Chondrocyte (in vitro differentiated cells): Measurements from ENCODE around the gene HACD2. TPM values are rescaled to one million over a fixed set of nuclear protein-coding genes. Genes with fewer than 3 reads are reported as not detected.

Experiments used
- DNase-seq: peaks from one replicate; pipeline ENCODE4 v3.0.0; 2021; ENCODE audit warnings: mixed read lengths, low spot score
- H3K27ac Mint-ChIP-seq: one replicate; pipeline ENCODE4 v1.8.0; 2021; ENCODE audit warnings: mild to moderate bottlenecking, moderate library complexity, mixed read lengths; ENCODE audit not compliant: unreplicated experiment
- H3K27me3 Mint-ChIP-seq: 2 replicates; pipeline ENCODE4 v1.8.0; 2021; ENCODE audit warnings: low read depth, mixed read lengths
- H3K36me3 Mint-ChIP-seq: 2 replicates; pipeline ENCODE4 v1.8.0; 2021; ENCODE audit warnings: low read depth, mixed read lengths
- H3K4me1 Mint-ChIP-seq: 2 replicates; pipeline ENCODE4 v1.8.0; 2021; ENCODE audit warnings: low read depth, mild to moderate bottlenecking, mixed read lengths
- H3K4me3 Mint-ChIP-seq: one replicate; pipeline ENCODE4 v1.8.0; 2021; ENCODE audit warnings: mild to moderate bottlenecking, moderate library complexity, mixed read lengths; ENCODE audit not compliant: unreplicated experiment
- H3K9me3 Mint-ChIP-seq: 2 replicates; pipeline ENCODE4 v1.8.0; 2021; ENCODE audit warnings: low read depth, mixed read lengths
- CTCF ChIP-seq: fragments of 200-600 bp; sonication (generic); IDR thresholded peaks from 2 replicates; pipeline ENCODE4 v1.5.0; 2021; ENCODE audit warnings: antibody characterized with exemption, mild to moderate bottlenecking, moderate library complexity
- total RNA-seq: library from RNA; stranded (reverse); gene quantifications from 3 replicates; pipeline ENCODE4 v1.2.1, GENCODE V29; 2021

The HACD2 gene
- total RNA-seq, 1 donor from 2014 or later, result 79.0 TPM

- H3K4me1 Mint-ChIP-seq, result peaks cover 10% of the 10 kb centered on the region
- no peak for TF ChIP-seq CTCF
- H3K4me3 Mint-ChIP-seq, result no peak overlapping the region
- no peaks in the 10 kb centered on the region for H3K9me3 Mint-ChIP-seq
- peaks cover 3% of the 10 kb centered on the region for H3K27me3 Mint-ChIP-seq
- no peak for DNase-seq
- no peak overlapping the region for H3K27ac Mint-ChIP-seq
- H3K36me3 Mint-ChIP-seq, result peaks cover 10% of the 10 kb centered on the region
Observed at GRCh38 chr3:123486460-123486859, 98.4 kb downstream of the HACD2 start.

- Mint-ChIP-seq H3K4me3 (no peak overlapping the region), H3K27me3 (peaks cover 8% of the 10 kb centered on the region), H3K4me1 (peaks cover 10% of the 10 kb centered on the region)
Observed at GRCh38 chr3:123485551-123485950, 99.3 kb downstream of the HACD2 start.

GRCh38 chr3:123483146-123483545, 101.7 kb downstream of the HACD2 start:
- Mint-ChIP-seq H3K27ac (no peak overlapping the region), H3K9me3 (no peaks in the 10 kb centered on the region), H3K4me1 (no peaks in the 10 kb centered on the region), H3K4me3 (no peak overlapping the region), H3K36me3 (peaks cover 7% of the 10 kb centered on the region), H3K27me3 (peaks cover 20% of the 10 kb centered on the region)
- no peak for TF ChIP-seq CTCF
- DNase-seq, result no peak

More at GRCh38 chr3:123485551-123485950, 99.3 kb downstream of the HACD2 start:
- peaks cover 8% of the 10 kb centered on the region for H3K36me3 Mint-ChIP-seq
- no peak for TF ChIP-seq CTCF
- no peak for DNase-seq
- no peaks in the 10 kb centered on the region for H3K9me3 Mint-ChIP-seq
- H3K27ac Mint-ChIP-seq, result no peak overlapping the region

GRCh38 chr3:123481722-123482457, 103.0 kb downstream of the HACD2 start:
- no peak overlapping the region for H3K27ac Mint-ChIP-seq
- H3K9me3 Mint-ChIP-seq, result no peaks in the 10 kb centered on the region
- TF ChIP-seq CTCF, result no peak
- no peaks in the 10 kb centered on the region for H3K4me1 Mint-ChIP-seq
- DNase-seq, result no peak
- no peak overlapping the region for H3K4me3 Mint-ChIP-seq
- H3K27me3 Mint-ChIP-seq, result peaks cover 32% of the 10 kb centered on the region
- peaks cover 6% of the 10 kb centered on the region for H3K36me3 Mint-ChIP-seq

GRCh38 chr3:123481071-123481470, 103.8 kb downstream of the HACD2 start:
- Mint-ChIP-seq H3K36me3 (peaks cover 5% of the 10 kb centered on the region), H3K27me3 (peaks cover 38% of the 10 kb centered on the region), H3K27ac (no peak overlapping the region), H3K4me3 (no peak overlapping the region), H3K9me3 (no peaks in the 10 kb centered on the region), H3K4me1 (no peaks in the 10 kb centered on the region)
- TF ChIP-seq CTCF, result no peak
- no peak for DNase-seq
